H1 (cell line): Measurements from ENCODE around the gene FBXO28.

Experiments used
- BRCA1 ChIP-seq: IDR thresholded peaks from 2 replicates; pipeline ENCODE4 v1.6.1; 2012; ENCODE audit warnings: low read depth, low read length, improper control_type of control experiment
- CEBPB ChIP-seq: IDR thresholded peaks from 2 replicates; pipeline ENCODE4 v1.6.1; 2012; ENCODE audit warnings: low read depth, low read length
- CTCF ChIP-seq, 3 experiments: IDR thresholded peaks; 1 replicate in 2 of 3; 2 replicates in 1 of 3; pipeline versions ENCODE4 v1.5.1 to v1.6.1; 2011; ENCODE audit warnings: low read length in 3 of 3, mild to moderate bottlenecking in 3 of 3, inconsistent platforms in 2 of 3, low read depth in 1 of 3, moderate library complexity in 1 of 3; ENCODE audit not compliant: insufficient read depth in 1 of 3; ENCODE audit errors: control extremely low read depth in 1 of 3
- JUND ChIP-seq: IDR thresholded peaks from 2 replicates; pipeline ENCODE4 v1.6.1; 2011; ENCODE audit warnings: mild to moderate bottlenecking, improper control_type of control experiment, low read length
- POLR2A ChIP-seq, 2 experiments: IDR thresholded peaks; 1 replicate in 1 of 2; 2 replicates in 1 of 2; pipeline ENCODE4 v1.6.1; 2011; ENCODE audit warnings: low read depth in 2 of 2, low read length in 2 of 2, mild to moderate bottlenecking in 2 of 2; ENCODE audit errors: control extremely low read depth in 1 of 2
- POLR2AphosphoS5 ChIP-seq: IDR thresholded peaks from 2 replicates; pipeline ENCODE4 v1.6.1; 2011; ENCODE audit warnings: low read depth, low read length
- RAD21 ChIP-seq, 2 experiments: IDR thresholded peaks in 1 of 2; conservative IDR thresholded peaks in 1 of 2; 2 replicates each; pipeline ENCODE4 v1.6.1; 2011; ENCODE audit warnings: low read depth in 2 of 2, low read length in 2 of 2, improper control_type of control experiment in 1 of 2, inconsistent platforms in 1 of 2, mild to moderate bottlenecking in 1 of 2, moderate library complexity in 1 of 2
- SP1 ChIP-seq: IDR thresholded peaks from 2 replicates; pipeline ENCODE4 v1.6.1; 2011; ENCODE audit warnings: low read depth, low read length
- TCF12 ChIP-seq: IDR thresholded peaks from 2 replicates; pipeline ENCODE4 v1.6.1; 2011; ENCODE audit warnings: low read depth, mild to moderate bottlenecking, low read length
- ZNF274 ChIP-seq: IDR thresholded peaks from 2 replicates; pipeline ENCODE4 v1.7.0; 2012; ENCODE audit warnings: low read length, borderline replicate concordance; ENCODE audit errors: extremely low read depth
- TF ChIP-seq, protein P1 (sequence below): IDR thresholded peaks from 2 replicates; pipeline ENCODE4 v1.6.1; 2012; ENCODE audit warnings: inconsistent platforms

GRCh38 chr1:224160171-224160682 lies 46.3 kb downstream of the FBXO28 start:
- TF ChIP-seq CTCF (IDR thresholded peaks at IDR 0.05; ENCODE audit: control extremely low read depth in 1 of 3, insufficient read depth in 1 of 3, low read depth in 1 of 3, low read length in 3 of 3) (no peak), CEBPB (no peak), POLR2AphosphoS5 (no peak), JUND (no peak), RAD21 (IDR thresholded peaks at IDR 0.05 in 1 of 2, conservative IDR thresholded peaks at IDR 0.05 in 1 of 2; ENCODE audit: low read depth in 2 of 2, low read length in 2 of 2) (no peak), POLR2A (IDR thresholded peaks at IDR 0.05; ENCODE audit: control extremely low read depth in 1 of 2, low read depth in 2 of 2, low read length in 2 of 2) (no peak), TCF12 (no peak), ZNF274 (no peak), BRCA1 (no peak), SP1 (no peak)
- TF ChIP-seq, protein P1, sequence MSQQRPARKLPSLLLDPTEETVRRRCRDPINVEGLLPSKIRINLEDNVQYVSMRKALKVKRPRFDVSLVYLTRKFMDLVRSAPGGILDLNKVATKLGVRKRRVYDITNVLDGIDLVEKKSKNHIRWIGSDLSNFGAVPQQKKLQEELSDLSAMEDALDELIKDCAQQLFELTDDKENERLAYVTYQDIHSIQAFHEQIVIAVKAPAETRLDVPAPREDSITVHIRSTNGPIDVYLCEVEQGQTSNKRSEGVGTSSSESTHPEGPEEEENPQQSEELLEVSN = no peak
